ENCODE measurements around the gene GAS2L2. TPM values are rescaled to one million over a fixed set of nuclear protein-coding genes. Genes with fewer than 3 reads are reported as not detected.

GAS2L2 gene
- total RNA-seq, 1 donor from 2014 or later: not detected

- DNase-seq (ENCODE audit: low spot score): no peak
- Histone ChIP-seq H3K9ac (no peak overlapping the region), H3K9me3 (ENCODE audit: low read depth) (no peaks in the 10 kb centered on the region), H3K79me2 (ENCODE audit: low read depth) (no peaks in the 10 kb centered on the region), H3K4me1 (no peaks in the 10 kb centered on the region), H4K20me1 (ENCODE audit: low read depth) (no peaks in the 10 kb centered on the region), H3K27ac (no peak overlapping the region), H3K4me3 (no peak overlapping the region), H3F3A (ENCODE audit: low read depth) (no peaks in the 10 kb centered on the region), H2AFZ (replicated peaks) (no peak overlapping the region), H3K4me2 (no peak overlapping the region), H3K27me3 (peaks cover 32% of the 10 kb centered on the region), H3K36me3 (no peaks in the 10 kb centered on the region)
- Mint-ChIP-seq H3K4me1 (peaks cover 9% of the 10 kb centered on the region), H3K27me3 (ENCODE audit: insufficient read depth, low read depth) (peaks cover 7% of the 10 kb centered on the region), H3K9me3 (no peaks in the 10 kb centered on the region), H3K36me3 (no peaks in the 10 kb centered on the region), H3K4me3 (no peak overlapping the region), H3K27ac (no peak overlapping the region)
- TF ChIP-seq CTCF (IDR thresholded peaks at IDR 0.05): no peak
- no peak for TF ChIP-seq EZH2phosphoT487 (IDR thresholded peaks at IDR 0.05)
- TF ChIP-seq EZH2 (IDR thresholded peaks at IDR 0.05): no peak
These were observed 33.9 kb upstream of the GAS2L2 start for GRCh38 chr17:35786941-35787432.

DNA sequence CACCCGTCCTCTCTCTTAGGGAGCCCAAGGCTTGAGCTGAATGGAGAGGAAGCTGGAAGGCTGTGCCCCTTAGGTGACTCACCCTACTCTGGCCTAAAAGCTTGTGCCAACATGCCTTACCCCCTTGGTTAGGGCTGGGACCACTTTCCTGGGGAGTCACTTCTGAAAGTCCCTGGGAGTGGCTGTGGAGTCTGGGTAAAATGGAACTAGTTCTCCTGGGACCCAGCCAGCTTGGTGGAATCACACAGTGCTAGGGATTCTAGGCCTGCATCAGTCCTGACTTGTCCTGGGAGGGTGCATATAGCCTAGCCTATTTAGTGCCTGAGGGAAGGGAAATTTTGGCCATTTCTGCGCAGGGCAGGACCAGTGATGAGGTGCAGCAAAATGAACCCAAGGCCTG lies 31.9 kb upstream of the GAS2L2 start:
- H3K4me1 ChIP-seq: no peaks in the 10 kb centered on the region
- no peak overlapping the region for H3K4me3 ChIP-seq
- H3K4me1 Mint-ChIP-seq: peaks cover 8% of the 10 kb centered on the region
- peaks cover 21% of the 10 kb centered on the region for H3K27me3 ChIP-seq
- no peaks in the 10 kb centered on the region for H3K36me3 Mint-ChIP-seq
- H3K27ac ChIP-seq: no peak overlapping the region
- H4K20me1 ChIP-seq (ENCODE audit: low read depth): no peaks in the 10 kb centered on the region
- H3K36me3 ChIP-seq: no peaks in the 10 kb centered on the region
- H3K9ac ChIP-seq: no peak overlapping the region
- H3F3A ChIP-seq (ENCODE audit: low read depth): no peaks in the 10 kb centered on the region
- H2AFZ ChIP-seq (replicated peaks): no peak overlapping the region
- no peak overlapping the region for H3K4me2 ChIP-seq
- no peak overlapping the region for H3K4me3 Mint-ChIP-seq
- H3K27me3 Mint-ChIP-seq (ENCODE audit: insufficient read depth, low read depth): peaks cover 7% of the 10 kb centered on the region
- DNase-seq (ENCODE audit: low spot score): no peak
- no peaks in the 10 kb centered on the region for H3K9me3 Mint-ChIP-seq
- TF ChIP-seq EZH2phosphoT487 (IDR thresholded peaks at IDR 0.05) (no peak), EZH2 (IDR thresholded peaks at IDR 0.05) (no peak), CTCF (IDR thresholded peaks at IDR 0.05) (no peak)
- no peak overlapping the region for H3K27ac Mint-ChIP-seq
- H3K79me2 ChIP-seq (ENCODE audit: low read depth): no peaks in the 10 kb centered on the region
- no peaks in the 10 kb centered on the region for H3K9me3 ChIP-seq (ENCODE audit: low read depth)

DNA sequence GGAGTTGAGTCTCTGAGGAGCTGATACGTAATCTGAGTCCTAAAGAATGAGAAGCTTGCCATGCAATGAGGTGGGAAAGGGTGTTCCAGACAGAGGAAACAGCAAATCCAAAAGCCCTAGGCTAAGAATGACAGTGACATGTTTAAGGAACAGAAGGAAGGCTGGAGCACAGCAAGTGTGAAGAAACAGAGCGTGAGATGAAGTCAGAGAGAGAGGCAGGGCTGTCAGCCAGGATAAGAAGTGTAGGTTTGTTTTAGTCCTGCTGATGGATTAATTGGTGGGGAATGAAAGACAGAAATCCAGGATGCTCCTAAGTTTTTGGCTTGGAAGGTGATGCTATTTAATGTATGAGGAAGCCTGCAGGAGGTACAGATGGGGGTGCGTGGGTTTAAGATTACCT lies 27.9 kb upstream of the GAS2L2 start:
- Histone ChIP-seq H3K4me2 (no peak overlapping the region), H3K27ac (no peak overlapping the region), H3K4me3 (no peak overlapping the region), H2AFZ (replicated peaks) (no peak overlapping the region), H3K79me2 (ENCODE audit: low read depth) (no peaks in the 10 kb centered on the region), H3K4me1 (no peaks in the 10 kb centered on the region), H4K20me1 (ENCODE audit: low read depth) (no peaks in the 10 kb centered on the region), H3K9me3 (ENCODE audit: low read depth) (no peaks in the 10 kb centered on the region), H3K27me3 (no peaks in the 10 kb centered on the region), H3K9ac (no peak overlapping the region), H3F3A (ENCODE audit: low read depth) (no peaks in the 10 kb centered on the region), H3K36me3 (no peaks in the 10 kb centered on the region)
- Mint-ChIP-seq H3K4me1 (peaks cover 5% of the 10 kb centered on the region), H3K36me3 (no peaks in the 10 kb centered on the region), H3K27ac (no peak overlapping the region), H3K4me3 (no peak overlapping the region), H3K9me3 (no peaks in the 10 kb centered on the region), H3K27me3 (ENCODE audit: insufficient read depth, low read depth) (peaks cover 5% of the 10 kb centered on the region)
- no peak for TF ChIP-seq CTCF (IDR thresholded peaks at IDR 0.05)
- no peak for TF ChIP-seq EZH2 (IDR thresholded peaks at IDR 0.05)
- TF ChIP-seq EZH2phosphoT487 (IDR thresholded peaks at IDR 0.05): no peak
- DNase-seq (ENCODE audit: low spot score): no peak

Measured in neural progenitor cell (in vitro differentiated cells).